Suprapubic skin (tissue), 4 donors: ENCODE data around the gene PIK3R5. TPM values are rescaled to one million over a fixed set of nuclear protein-coding genes. Genes with fewer than 3 reads are reported as not detected.

Experiments used
- DNase-seq, 2 donors: peaks; one replicate each; pipeline ENCODE4 v3.0.0-alpha.2; 2019; ENCODE audit warnings: low spot score in 2 of 2
- H3K27ac ChIP-seq: fragments of 200-600 bp; sonication (generic); one replicate; pipeline ENCODE4 v1.5.1; 2019
- H3K27me3 ChIP-seq: fragments of 200-600 bp; sonication (generic); one replicate; pipeline ENCODE4 v1.5.1; 2019
- H3K36me3 ChIP-seq: fragments of 200-600 bp; sonication (generic); one replicate; pipeline ENCODE4 v1.5.1; 2019
- H3K4me1 ChIP-seq: fragments of 200-600 bp; sonication (generic); one replicate; pipeline ENCODE4 v1.5.1; 2019
- H3K4me3 ChIP-seq: fragments of 200-600 bp; sonication (generic); one replicate; pipeline ENCODE4 v1.5.1; 2019; ENCODE audit warnings: mild to moderate bottlenecking
- H3K9me3 ChIP-seq: fragments of 200-600 bp; sonication (generic); one replicate; pipeline ENCODE4 v1.5.1; 2019
- EP300 ChIP-seq: sonication (generic); formaldehyde crosslinking; IDR thresholded peaks from one replicate; pipeline ENCODE4 v1.6.1; 2017; ENCODE audit warnings: antibody characterized with exemption
- POLR2A ChIP-seq, 2 donors: fragments of 450-650 bp; IDR thresholded peaks; one replicate each; pipeline ENCODE4 v1.6.1; 2017; ENCODE audit warnings: antibody characterized with exemption in 2 of 2, mild to moderate bottlenecking in 2 of 2, moderate library complexity in 2 of 2
- POLR2AphosphoS5 ChIP-seq, 3 donors: sonication (generic); formaldehyde crosslinking; IDR thresholded peaks; one replicate each; pipeline ENCODE4 v1.6.1; 2017; ENCODE audit warnings: antibody characterized with exemption in 3 of 3
- WGBS: methylation state at CpG from one replicate; pipeline ENCODE4 v1.1.5; 2018; 5-methylcytosine and 5-hydroxymethylcytosine counted together
- total RNA-seq, 4 donors: library from RNA; depleted of rRNA; stranded (reverse); fragments of >200 nt; gene quantifications; one replicate each; pipeline ENCODE4 v1.1.0, GENCODE V29; 2016
- TF ChIP-seq, protein P1 (sequence below), 2 donors: fragments of 200-600 bp in 1 of 2; fragments of 450-650 bp in 1 of 2; sonication (generic) in 1 of 2; IDR thresholded peaks; one replicate each; pipeline ENCODE4 v1.5.1; 2016 to 2019; ENCODE audit warnings: antibody characterized with exemption in 2 of 2, mild to moderate bottlenecking in 1 of 2, moderate library complexity in 1 of 2

PIK3R5 gene
- total RNA-seq, 4 donors from 2014 or later = 3.6 to 13.5 (median 5.0) TPM

GRCh38 chr17:8871081-8871581 lies 94.4 kb downstream of the PIK3R5 start:
- WGBS = 84% methylated on average over 13 of the region's 13 CpGs
- no peaks in the 10 kb centered on the region for H3K4me1 ChIP-seq
- no peaks in the 10 kb centered on the region for H3K36me3 ChIP-seq
- no peak for DNase-seq
- H3K4me3 ChIP-seq = no peak overlapping the region
- TF ChIP-seq EP300 (no peak), POLR2AphosphoS5 (IDR thresholded peaks at IDR 0.05) (no peak), POLR2A (IDR thresholded peaks at IDR 0.05) (no peak)
- TF ChIP-seq, protein P1, sequence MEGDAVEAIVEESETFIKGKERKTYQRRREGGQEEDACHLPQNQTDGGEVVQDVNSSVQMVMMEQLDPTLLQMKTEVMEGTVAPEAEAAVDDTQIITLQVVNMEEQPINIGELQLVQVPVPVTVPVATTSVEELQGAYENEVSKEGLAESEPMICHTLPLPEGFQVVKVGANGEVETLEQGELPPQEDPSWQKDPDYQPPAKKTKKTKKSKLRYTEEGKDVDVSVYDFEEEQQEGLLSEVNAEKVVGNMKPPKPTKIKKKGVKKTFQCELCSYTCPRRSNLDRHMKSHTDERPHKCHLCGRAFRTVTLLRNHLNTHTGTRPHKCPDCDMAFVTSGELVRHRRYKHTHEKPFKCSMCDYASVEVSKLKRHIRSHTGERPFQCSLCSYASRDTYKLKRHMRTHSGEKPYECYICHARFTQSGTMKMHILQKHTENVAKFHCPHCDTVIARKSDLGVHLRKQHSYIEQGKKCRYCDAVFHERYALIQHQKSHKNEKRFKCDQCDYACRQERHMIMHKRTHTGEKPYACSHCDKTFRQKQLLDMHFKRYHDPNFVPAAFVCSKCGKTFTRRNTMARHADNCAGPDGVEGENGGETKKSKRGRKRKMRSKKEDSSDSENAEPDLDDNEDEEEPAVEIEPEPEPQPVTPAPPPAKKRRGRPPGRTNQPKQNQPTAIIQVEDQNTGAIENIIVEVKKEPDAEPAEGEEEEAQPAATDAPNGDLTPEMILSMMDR (IDR thresholded peaks at IDR 0.05) = no peak
- H3K27ac ChIP-seq = no peak overlapping the region
- H3K9me3 ChIP-seq = no peaks in the 10 kb centered on the region
- peaks cover 21% of the 10 kb centered on the region for H3K27me3 ChIP-seq

DNA sequence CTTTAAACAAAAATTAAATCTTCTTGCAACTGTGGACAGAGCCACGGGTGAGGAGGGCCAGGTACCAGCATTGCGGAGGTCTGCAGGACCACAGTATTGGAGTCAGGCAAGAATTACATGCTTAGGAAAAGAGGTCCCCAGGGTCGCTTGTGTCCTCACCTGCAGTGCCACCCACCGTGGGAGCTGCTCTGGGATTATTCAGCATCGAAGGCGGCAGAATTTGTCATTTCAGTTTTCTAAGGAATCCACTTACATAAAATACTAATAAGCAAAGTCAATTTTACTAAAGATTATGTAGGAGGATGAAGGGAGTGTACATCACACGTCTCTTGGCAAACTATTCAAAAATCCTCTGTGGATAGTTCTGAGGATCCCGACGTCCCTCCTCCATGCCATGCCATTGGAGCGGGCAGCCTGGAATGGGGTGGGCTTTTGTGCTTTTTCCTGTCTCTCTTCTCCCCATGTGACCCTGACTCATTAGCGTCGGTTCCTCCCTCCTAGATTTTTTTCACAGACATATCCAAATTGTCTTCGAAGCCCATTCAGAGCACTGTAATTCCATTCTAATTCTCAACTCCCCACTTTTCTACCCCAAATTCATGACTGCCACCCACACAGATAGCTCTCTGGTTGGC lies 95.0 kb downstream of the PIK3R5 start:
- no peak for DNase-seq
- Histone ChIP-seq H3K36me3 (no peaks in the 10 kb centered on the region), H3K9me3 (no peaks in the 10 kb centered on the region), H3K27ac (no peak overlapping the region), H3K27me3 (peaks cover 17% of the 10 kb centered on the region), H3K4me3 (no peak overlapping the region), H3K4me1 (no peaks in the 10 kb centered on the region)
- WGBS = 83% methylated on average over 13 of the region's 13 CpGs
- TF ChIP-seq POLR2AphosphoS5 (IDR thresholded peaks at IDR 0.05) (no peak), EP300 (no peak)

DNA sequence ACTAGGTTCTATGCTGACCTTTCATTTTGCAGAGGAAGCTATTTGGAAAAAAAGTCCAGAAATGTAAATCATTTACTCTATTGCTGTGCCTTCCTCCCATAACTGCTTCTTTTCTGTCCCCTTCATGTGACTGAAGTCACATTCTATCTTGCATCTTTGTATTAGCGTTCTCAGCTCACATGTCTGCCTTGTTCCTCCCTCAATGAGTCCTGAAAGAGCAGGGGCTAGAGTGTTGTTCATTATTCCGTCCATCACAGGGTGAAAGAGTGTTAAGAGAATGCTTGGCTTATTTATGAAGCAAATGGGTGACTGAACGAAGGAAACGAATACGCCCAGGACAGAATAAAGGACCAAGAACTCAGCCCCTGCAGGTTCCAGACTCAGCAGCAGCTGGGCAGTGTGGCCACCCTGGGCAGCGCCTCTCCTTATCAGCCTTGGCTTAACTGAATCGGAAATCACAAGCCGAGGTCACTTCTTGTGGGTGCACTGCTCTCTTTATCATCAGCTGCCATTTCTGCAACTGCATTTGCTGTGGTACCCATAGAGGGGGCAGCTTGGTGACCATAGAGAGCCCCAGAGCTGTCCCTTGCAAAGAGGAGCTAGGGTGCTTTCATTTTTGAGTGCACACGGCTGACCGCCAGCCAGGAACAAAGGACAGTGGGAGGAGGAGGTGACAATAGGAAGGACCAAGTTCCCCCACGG lies 96.2 kb downstream of the PIK3R5 start:
- no peaks in the 10 kb centered on the region for H3K9me3 ChIP-seq
- no peak overlapping the region for H3K27ac ChIP-seq
- no peaks in the 10 kb centered on the region for H3K36me3 ChIP-seq
- H3K4me3 ChIP-seq = no peak overlapping the region
- H3K4me1 ChIP-seq = no peaks in the 10 kb centered on the region
- WGBS = 78% methylated on average over 11 of the region's 11 CpGs
- peaks cover 14% of the 10 kb centered on the region for H3K27me3 ChIP-seq
- peak in 1 of 2 donors; percentile 29 for DNase-seq
- TF ChIP-seq POLR2A (IDR thresholded peaks at IDR 0.05) (no peak), POLR2AphosphoS5 (IDR thresholded peaks at IDR 0.05) (no peak)
- TF ChIP-seq, protein P1 (IDR thresholded peaks at IDR 0.05) = no peak

DNA sequence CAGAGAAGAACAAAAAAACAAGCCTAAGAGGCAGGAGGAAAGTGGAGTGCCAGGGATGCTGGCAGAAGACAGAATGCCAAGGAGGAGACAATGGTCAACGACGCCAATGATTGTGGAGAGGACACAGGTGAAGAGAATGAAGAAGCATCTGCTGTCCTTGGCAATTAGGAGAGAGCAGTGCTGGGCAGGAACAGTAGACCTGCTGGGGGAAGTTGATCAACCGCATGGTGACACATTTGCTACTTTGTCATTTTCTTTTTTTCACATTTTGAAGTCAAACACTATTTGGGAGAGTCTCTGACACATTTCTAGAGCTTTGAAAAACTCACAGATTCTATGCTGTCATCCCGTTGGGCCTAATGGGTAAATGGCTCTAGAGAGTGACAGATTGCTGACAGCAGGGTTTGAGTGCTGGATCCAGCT lies 97.0 kb downstream of the PIK3R5 start:
- H3K4me1 ChIP-seq = no peaks in the 10 kb centered on the region

GRCh38 chr17:8868092-8868491 lies 97.4 kb downstream of the PIK3R5 start:
- Histone ChIP-seq H3K27me3 (peaks cover 6% of the 10 kb centered on the region), H3K27ac (no peak overlapping the region), H3K4me1 (no peaks in the 10 kb centered on the region), H3K9me3 (no peaks in the 10 kb centered on the region), H3K4me3 (no peak overlapping the region), H3K36me3 (no peaks in the 10 kb centered on the region)
- DNase-seq = no peak
- 90% methylated on average over 1 of the region's 1 CpG for WGBS
- TF ChIP-seq POLR2AphosphoS5 (IDR thresholded peaks at IDR 0.05) (no peak), EP300 (no peak), POLR2A (IDR thresholded peaks at IDR 0.05) (no peak)
- TF ChIP-seq, protein P1 (IDR thresholded peaks at IDR 0.05) = no peak

More for the DNA sequence above, 97.0 kb downstream of the PIK3R5 start:
- peaks cover 7% of the 10 kb centered on the region for H3K27me3 ChIP-seq
- H3K27ac ChIP-seq = no peak overlapping the region
- H3K4me3 ChIP-seq = no peak overlapping the region
- H3K9me3 ChIP-seq = no peaks in the 10 kb centered on the region
- H3K36me3 ChIP-seq = no peaks in the 10 kb centered on the region
- TF ChIP-seq POLR2A (IDR thresholded peaks at IDR 0.05) (no peak), POLR2AphosphoS5 (IDR thresholded peaks at IDR 0.05) (no peak), EP300 (no peak)
- TF ChIP-seq, protein P1 (IDR thresholded peaks at IDR 0.05) = no peak
- WGBS = 68% methylated on average over 4 of the region's 4 CpGs
- DNase-seq = peak in 1 of 2 donors; percentile 69
